ENCODE measurements around the gene YJEFN3.

The YJEFN3 gene

DNA sequence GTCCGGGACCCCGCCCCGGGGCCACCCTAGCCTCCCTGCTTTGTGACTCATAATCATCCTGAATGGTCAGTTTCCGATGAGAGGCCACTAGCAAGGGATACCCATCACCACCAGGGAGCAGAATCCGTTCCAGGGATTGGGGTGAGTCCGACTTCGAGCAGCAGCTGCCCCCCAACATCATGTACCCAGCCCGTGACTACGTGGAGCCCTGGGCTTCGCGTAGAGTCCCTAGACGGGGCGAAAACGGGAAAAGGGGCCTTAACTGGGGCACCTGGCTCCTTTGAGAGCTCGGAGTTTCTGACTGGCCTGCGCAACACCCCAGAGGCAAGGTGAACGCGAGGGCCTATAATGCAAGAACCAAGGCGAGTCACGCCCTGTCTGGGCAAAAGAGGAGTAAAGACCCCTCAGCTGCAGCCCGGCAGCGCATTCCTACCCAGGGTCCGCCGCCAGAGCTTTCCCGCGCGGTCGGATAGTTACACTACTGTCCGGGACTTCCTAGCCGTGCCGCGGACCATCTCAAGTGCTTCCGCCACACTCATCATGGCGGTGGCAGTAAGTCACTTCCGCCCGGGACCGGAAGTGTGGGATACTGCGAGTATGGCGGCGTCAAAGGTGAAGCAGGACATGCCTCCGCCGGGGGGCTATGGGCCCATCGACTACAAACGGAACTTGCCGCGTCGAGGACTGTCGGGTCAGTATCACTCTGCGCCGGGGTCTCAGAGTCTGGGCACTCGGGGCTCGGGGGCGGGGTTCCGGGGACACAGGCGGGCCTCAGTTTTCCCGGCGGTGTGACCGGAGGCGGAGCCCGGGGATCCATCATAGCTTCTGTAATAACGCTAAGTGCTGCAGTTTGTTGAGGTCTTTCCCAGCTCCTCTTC, 12.8 kb upstream of the YJEFN3 start, which contains the start of gene NDUFA13:
Gene NDUFA13, plus strand, starts transcription at position 584 of the 878 bp plus-strand sequence. Its CDS starts 14 bp downstream, at position 598.
- TF ChIP-seq MYC (IDR thresholded peaks at IDR 0.05; ENCODE audit: low read depth, low read length) (peak; percentile 83), POLR2A (IDR thresholded peaks at IDR 0.05; ENCODE audit: extremely low read depth, insufficient read length) (peak; percentile 92)
- TF ChIP-seq, protein P1, sequence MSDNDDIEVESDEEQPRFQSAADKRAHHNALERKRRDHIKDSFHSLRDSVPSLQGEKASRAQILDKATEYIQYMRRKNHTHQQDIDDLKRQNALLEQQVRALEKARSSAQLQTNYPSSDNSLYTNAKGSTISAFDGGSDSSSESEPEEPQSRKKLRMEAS (IDR thresholded peaks at IDR 0.05; ENCODE audit: low read depth, low read length), result peak; percentile 58
- TF ChIP-seq, protein P2, sequence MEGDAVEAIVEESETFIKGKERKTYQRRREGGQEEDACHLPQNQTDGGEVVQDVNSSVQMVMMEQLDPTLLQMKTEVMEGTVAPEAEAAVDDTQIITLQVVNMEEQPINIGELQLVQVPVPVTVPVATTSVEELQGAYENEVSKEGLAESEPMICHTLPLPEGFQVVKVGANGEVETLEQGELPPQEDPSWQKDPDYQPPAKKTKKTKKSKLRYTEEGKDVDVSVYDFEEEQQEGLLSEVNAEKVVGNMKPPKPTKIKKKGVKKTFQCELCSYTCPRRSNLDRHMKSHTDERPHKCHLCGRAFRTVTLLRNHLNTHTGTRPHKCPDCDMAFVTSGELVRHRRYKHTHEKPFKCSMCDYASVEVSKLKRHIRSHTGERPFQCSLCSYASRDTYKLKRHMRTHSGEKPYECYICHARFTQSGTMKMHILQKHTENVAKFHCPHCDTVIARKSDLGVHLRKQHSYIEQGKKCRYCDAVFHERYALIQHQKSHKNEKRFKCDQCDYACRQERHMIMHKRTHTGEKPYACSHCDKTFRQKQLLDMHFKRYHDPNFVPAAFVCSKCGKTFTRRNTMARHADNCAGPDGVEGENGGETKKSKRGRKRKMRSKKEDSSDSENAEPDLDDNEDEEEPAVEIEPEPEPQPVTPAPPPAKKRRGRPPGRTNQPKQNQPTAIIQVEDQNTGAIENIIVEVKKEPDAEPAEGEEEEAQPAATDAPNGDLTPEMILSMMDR (IDR thresholded peaks at IDR 0.05; ENCODE audit: low read depth, low read length), result no peak
- H3K4me3 ChIP-seq (ENCODE audit: low read depth, low read length), result peak within 1 kb of the TSS; percentile 83
- DNase-seq (ENCODE audit: low read depth), result peak; percentile 95

DNA sequence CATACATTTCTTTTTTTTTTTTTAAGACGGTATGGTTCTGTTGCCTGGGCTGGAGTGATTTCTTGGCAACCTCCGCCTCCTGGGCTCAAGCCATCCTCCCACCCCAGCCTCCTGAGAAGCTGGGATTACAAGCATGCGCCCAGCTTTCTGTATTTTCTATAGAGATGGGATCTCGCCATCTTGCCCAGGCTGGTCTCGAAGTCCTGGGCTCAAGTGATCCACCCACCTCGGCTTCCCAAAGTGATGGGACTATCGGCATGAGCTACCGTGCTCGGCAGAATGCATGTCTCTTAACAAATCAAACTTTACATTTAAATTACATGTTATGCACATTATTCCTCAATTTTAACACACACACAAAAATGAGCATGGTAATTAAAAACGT, 11.5 kb upstream of the YJEFN3 start:
- H3K4me3 ChIP-seq (ENCODE audit: low read depth, low read length), result peak overlapping the region; percentile 83
- DNase-seq (ENCODE audit: low read depth), result no peak
- TF ChIP-seq MYC (IDR thresholded peaks at IDR 0.05; ENCODE audit: low read depth, low read length) (no peak), POLR2A (IDR thresholded peaks at IDR 0.05; ENCODE audit: extremely low read depth, insufficient read length) (no peak)
- TF ChIP-seq, protein P2 (IDR thresholded peaks at IDR 0.05; ENCODE audit: low read depth, low read length), result no peak
- TF ChIP-seq, protein P1 (IDR thresholded peaks at IDR 0.05; ENCODE audit: low read depth, low read length), result no peak

DNA sequence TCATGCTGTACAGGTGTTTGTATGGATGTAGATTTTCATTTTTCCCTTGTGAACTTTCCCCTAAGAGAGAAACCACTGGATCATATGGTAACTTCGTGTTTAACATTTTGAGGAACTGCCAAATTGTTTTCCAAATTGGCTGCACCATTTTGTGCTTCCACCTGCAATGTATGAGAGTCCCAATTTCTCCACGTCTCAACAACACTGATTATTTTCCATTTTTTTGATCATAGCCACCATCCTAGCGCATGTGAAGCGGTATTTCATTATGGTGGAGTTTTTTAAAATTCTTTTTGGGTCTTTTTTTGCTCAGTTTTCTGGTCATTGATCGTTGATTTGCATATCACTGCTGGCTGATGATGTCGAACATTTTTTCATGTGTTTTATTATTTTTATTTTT, 7.7 kb upstream of the YJEFN3 start:
- H3K4me3 ChIP-seq (ENCODE audit: low read depth, low read length), result no peak overlapping the region
- TF ChIP-seq MYC (IDR thresholded peaks at IDR 0.05; ENCODE audit: low read depth, low read length) (no peak), POLR2A (IDR thresholded peaks at IDR 0.05; ENCODE audit: extremely low read depth, insufficient read length) (no peak)
- TF ChIP-seq, protein P1 (IDR thresholded peaks at IDR 0.05; ENCODE audit: low read depth, low read length), result no peak
- TF ChIP-seq, protein P2 (IDR thresholded peaks at IDR 0.05; ENCODE audit: low read depth, low read length), result no peak
- DNase-seq (ENCODE audit: low read depth), result no peak

DNA sequence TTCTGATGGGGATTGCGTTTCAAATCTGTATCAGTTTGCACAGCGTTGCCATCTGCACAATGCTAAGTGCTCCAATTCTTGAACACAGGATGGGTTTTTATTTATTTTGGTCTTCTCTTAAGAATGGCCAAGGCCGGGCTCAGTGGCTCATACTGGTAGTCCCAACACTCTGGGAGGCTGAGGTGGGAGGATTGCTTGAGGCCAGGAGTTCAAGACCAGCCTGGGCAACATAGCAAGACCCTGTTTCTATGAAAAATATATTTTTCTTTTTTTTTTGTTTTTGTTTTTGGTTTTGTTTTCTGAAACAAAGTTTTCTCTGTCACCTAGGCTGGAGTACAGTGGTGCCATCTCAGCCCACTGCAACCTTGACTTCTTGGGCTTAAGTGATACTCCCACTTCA, 5.5 kb upstream of the YJEFN3 start:
- no peak for DNase-seq (ENCODE audit: low read depth)
- TF ChIP-seq POLR2A (IDR thresholded peaks at IDR 0.05; ENCODE audit: extremely low read depth, insufficient read length) (no peak), MYC (IDR thresholded peaks at IDR 0.05; ENCODE audit: low read depth, low read length) (no peak)
- TF ChIP-seq, protein P2 (IDR thresholded peaks at IDR 0.05; ENCODE audit: low read depth, low read length), result no peak
- TF ChIP-seq, protein P1 (IDR thresholded peaks at IDR 0.05; ENCODE audit: low read depth, low read length), result no peak
- no peak overlapping the region for H3K4me3 ChIP-seq (ENCODE audit: low read depth, low read length)

DNA sequence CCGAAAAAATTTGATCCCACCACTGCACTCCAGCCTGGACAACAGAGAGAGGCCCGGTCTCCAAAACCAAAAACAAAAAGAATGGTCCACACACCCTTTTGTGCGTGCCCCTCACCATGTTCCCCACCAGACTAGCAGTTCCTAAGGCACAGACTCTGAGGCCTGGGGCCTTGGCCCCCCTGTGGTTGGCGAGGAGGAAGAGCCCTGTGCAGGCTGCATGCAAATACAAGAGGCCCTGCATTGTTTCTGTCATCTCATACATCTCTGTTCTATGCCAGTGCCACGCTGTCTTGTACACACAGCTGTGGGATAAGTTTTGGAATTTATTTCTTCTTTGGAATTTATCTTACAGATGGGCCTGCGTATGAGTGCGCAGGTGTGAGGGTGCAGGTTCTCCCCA, 4.7 kb upstream of the YJEFN3 start:
- H3K4me3 ChIP-seq (ENCODE audit: low read depth, low read length), result no peak overlapping the region
- no peak for DNase-seq (ENCODE audit: low read depth)
- TF ChIP-seq MYC (IDR thresholded peaks at IDR 0.05; ENCODE audit: low read depth, low read length) (no peak), POLR2A (IDR thresholded peaks at IDR 0.05; ENCODE audit: extremely low read depth, insufficient read length) (no peak)
- TF ChIP-seq, protein P1 (IDR thresholded peaks at IDR 0.05; ENCODE audit: low read depth, low read length), result no peak
- TF ChIP-seq, protein P2 (IDR thresholded peaks at IDR 0.05; ENCODE audit: low read depth, low read length), result no peak

Data from NB4 (cell line).